VCaP (cell line): ENCODE measurements around the gene MMP15.
"Not testable (repeated sequence)": the region's sequence is repeated elsewhere in the genome, so short reads cannot be mapped to it uniquely, and the experiment has no call there.

ENCODE experiments used
- H3K27ac ChIP-seq: fragments of 450-650 bp; 2 replicates; pipeline ENCODE4 v1.5.1; 2017
- CTCF ChIP-seq: fragments of 450-650 bp; conservative IDR thresholded peaks from 2 replicates; pipeline ENCODE4 v1.5.1; 2017; ENCODE audit warnings: mild to moderate bottlenecking, moderate library complexity

MMP15 gene

GRCh38 chr16:58000706-58001676 lies 24.6 kb upstream of the MMP15 start, which contains the start of gene USB1:
Gene USB1, plus strand, starts transcription at chr16:58001407. Its CDS starts 77 bp downstream, at chr16:58001484.
- peak; percentile 78 for TF ChIP-seq CTCF
- H3K27ac ChIP-seq, result peak within 1 kb of the TSS; percentile 73

- no peak for TF ChIP-seq CTCF
- H3K27ac ChIP-seq, result no peak overlapping the region
These were observed 23.7 kb upstream of the MMP15 start for GRCh38 chr16:58001781-58002415.

GRCh38 chr16:58002416-58002800 lies 23.1 kb upstream of the MMP15 start:
- no peak overlapping the region for H3K27ac ChIP-seq
- TF ChIP-seq CTCF, result no peak

- no peak overlapping the region for H3K27ac ChIP-seq
- no peak for TF ChIP-seq CTCF
These were observed 22.6 kb upstream of the MMP15 start for GRCh38 chr16:58002936-58003335.

GRCh38 chr16:58004736-58005135 lies 20.8 kb upstream of the MMP15 start:
- H3K27ac ChIP-seq, result not testable (repeated sequence)

GRCh38 chr16:58009856-58010416 lies 15.6 kb upstream of the MMP15 start:
- TF ChIP-seq CTCF, result no peak
- H3K27ac ChIP-seq, result no peak overlapping the region

- no peak overlapping the region for H3K27ac ChIP-seq
- TF ChIP-seq CTCF, result no peak
These were observed 14.7 kb upstream of the MMP15 start for GRCh38 chr16:58010886-58011285.
